ENCODE data around the gene ADAM10.

The ADAM10 gene

DNA sequence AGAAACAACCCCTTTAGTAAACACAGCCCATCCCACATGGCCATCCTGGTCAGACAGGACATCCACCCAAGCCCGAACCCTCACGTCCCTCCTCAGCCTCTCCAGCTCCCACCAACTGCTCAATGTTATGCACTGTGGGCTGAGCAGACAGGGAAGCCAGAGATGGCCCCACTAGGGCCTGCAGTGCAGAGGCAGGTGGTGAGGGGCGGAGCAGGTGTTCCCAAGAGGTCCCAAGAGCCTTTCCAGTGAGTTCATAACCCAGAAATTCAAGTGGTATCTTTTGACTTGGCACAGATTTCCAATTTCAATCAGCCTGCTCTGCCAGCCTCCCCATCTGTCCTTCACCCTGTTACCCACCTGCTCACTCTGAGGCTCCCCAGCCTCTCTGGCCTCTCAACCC is 187.4 kb downstream of the ADAM10 start (continued):
- TF ChIP-seq, protein P1, sequence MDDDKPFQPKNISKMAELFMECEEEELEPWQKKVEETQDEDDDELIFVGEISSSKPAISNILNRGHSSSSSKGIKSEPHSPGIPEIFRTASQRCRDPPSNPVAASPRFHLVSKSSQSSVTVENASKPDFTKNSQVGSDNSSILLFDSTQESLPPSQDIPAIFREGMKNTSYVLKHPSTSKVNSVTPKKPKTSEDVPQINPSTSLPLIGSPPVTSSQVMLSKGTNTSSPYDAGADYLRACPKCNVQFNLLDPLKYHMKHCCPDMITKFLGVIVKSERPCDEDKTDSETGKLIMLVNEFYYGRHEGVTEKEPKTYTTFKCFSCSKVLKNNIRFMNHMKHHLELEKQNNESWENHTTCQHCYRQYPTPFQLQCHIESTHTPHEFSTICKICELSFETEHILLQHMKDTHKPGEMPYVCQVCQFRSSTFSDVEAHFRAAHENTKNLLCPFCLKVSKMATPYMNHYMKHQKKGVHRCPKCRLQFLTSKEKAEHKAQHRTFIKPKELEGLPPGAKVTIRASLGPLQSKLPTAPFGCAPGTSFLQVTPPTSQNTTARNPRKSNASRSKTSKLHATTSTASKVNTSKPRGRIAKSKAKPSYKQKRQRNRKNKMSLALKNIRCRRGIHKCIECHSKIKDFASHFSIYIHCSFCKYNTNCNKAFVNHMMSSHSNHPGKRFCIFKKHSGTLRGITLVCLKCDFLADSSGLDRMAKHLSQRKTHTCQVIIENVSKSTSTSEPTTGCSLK (tag by site-specific recombination; IDR thresholded peaks at IDR 0.05), result no peak
- TF ChIP-seq ZSCAN30 (tag by site-specific recombination; IDR thresholded peaks at IDR 0.05), result no peak
- TF ChIP-seq, protein P2, sequence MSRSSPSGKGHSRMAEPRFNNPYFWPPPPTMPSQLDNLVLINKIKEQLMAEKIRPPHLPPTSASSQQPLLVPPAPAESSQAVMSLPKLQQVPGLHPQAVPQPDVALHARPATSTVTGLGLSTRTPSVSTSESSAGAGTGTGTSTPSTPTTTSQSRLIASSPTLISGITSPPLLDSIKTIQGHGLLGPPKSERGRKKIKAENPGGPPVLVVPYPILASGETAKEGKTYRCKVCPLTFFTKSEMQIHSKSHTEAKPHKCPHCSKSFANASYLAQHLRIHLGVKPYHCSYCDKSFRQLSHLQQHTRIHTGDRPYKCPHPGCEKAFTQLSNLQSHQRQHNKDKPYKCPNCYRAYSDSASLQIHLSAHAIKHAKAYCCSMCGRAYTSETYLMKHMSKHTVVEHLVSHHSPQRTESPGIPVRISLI (tag by site-specific recombination; IDR thresholded peaks at IDR 0.05), result no peak
- TF ChIP-seq, protein P3, sequence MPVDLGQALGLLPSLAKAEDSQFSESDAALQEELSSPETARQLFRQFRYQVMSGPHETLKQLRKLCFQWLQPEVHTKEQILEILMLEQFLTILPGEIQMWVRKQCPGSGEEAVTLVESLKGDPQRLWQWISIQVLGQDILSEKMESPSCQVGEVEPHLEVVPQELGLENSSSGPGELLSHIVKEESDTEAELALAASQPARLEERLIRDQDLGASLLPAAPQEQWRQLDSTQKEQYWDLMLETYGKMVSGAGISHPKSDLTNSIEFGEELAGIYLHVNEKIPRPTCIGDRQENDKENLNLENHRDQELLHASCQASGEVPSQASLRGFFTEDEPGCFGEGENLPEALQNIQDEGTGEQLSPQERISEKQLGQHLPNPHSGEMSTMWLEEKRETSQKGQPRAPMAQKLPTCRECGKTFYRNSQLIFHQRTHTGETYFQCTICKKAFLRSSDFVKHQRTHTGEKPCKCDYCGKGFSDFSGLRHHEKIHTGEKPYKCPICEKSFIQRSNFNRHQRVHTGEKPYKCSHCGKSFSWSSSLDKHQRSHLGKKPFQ (tag by site-specific recombination; IDR thresholded peaks at IDR 0.05), result no peak
- TF ChIP-seq, protein P4, sequence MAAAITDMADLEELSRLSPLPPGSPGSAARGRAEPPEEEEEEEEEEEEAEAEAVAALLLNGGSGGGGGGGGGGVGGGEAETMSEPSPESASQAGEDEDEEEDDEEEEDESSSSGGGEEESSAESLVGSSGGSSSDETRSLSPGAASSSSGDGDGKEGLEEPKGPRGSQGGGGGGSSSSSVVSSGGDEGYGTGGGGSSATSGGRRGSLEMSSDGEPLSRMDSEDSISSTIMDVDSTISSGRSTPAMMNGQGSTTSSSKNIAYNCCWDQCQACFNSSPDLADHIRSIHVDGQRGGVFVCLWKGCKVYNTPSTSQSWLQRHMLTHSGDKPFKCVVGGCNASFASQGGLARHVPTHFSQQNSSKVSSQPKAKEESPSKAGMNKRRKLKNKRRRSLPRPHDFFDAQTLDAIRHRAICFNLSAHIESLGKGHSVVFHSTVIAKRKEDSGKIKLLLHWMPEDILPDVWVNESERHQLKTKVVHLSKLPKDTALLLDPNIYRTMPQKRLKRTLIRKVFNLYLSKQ (tag by site-specific recombination; IDR thresholded peaks at IDR 0.05; ENCODE audit: borderline replicate concordance), result no peak

DNA sequence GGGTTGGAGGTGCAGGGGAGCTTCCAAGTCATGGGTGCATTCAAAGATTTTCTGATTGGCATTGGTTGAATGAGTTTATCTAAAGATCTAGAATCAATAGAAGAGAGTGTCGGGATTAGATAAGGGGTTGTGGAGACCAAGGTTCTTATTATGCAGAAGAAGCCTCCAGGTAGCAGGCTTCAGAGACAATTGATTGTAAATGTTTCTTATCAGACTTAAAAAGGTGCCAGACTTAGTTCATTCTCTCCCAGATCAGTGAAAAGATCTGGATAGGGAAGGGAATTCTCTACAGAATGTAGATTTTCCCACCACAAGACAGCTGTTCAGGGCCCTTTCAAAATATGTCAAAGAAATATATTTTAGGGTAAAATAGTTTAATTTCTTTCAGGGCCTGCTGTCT is 188.2 kb downstream of the ADAM10 start:
- ChIA-PET POLR2A (no interaction called here), CTCF (no interaction called here)
- Histone ChIP-seq H3K36me3 (ENCODE audit: control insufficient read depth in 2 of 2, insufficient read depth in 1 of 2, low read length in 2 of 2) (no peaks in the 10 kb centered on the region), H3K4me3 (ENCODE audit: low read depth, low read length) (no peak overlapping the region), H3K4me1 (ENCODE audit: control insufficient read depth, insufficient read depth, low read length) (no peaks in the 10 kb centered on the region), H3K27ac (ENCODE audit: extremely low read depth, low read depth, low read length) (no peak overlapping the region), H3K9me3 (ENCODE audit: control insufficient read depth, insufficient read depth, low read depth, low read length) (no peaks in the 10 kb centered on the region)
- no peak for TF ChIP-seq ZNF529 (tag by site-specific recombination; IDR thresholded peaks at IDR 0.05; ENCODE audit: insufficient replicate concordance)
- no peak for TF ChIP-seq ZNF19 (tag by site-specific recombination; IDR thresholded peaks at IDR 0.05; ENCODE audit: low read depth)
- no peak for TF ChIP-seq ZBTB48 (tag by site-specific recombination; IDR thresholded peaks at IDR 0.05)
- TF ChIP-seq, protein P2 (tag by site-specific recombination; IDR thresholded peaks at IDR 0.05), result no peak
- no peak for TF ChIP-seq ZNF211 (tag by site-specific recombination; IDR thresholded peaks at IDR 0.05; ENCODE audit: low read depth)
- no peak for TF ChIP-seq ZNF221 (tag by site-specific recombination; IDR thresholded peaks at IDR 0.05; ENCODE audit: borderline replicate concordance)
- TF ChIP-seq HOXC10 (CRISPR knock-in tag; IDR thresholded peaks at IDR 0.05), result no peak
- TF ChIP-seq ZFHX2 (tag by site-specific recombination; conservative IDR thresholded peaks at IDR 0.05), result no peak
- TF ChIP-seq ZNF785 (tag by site-specific recombination; IDR thresholded peaks at IDR 0.05), result no peak

DNA sequence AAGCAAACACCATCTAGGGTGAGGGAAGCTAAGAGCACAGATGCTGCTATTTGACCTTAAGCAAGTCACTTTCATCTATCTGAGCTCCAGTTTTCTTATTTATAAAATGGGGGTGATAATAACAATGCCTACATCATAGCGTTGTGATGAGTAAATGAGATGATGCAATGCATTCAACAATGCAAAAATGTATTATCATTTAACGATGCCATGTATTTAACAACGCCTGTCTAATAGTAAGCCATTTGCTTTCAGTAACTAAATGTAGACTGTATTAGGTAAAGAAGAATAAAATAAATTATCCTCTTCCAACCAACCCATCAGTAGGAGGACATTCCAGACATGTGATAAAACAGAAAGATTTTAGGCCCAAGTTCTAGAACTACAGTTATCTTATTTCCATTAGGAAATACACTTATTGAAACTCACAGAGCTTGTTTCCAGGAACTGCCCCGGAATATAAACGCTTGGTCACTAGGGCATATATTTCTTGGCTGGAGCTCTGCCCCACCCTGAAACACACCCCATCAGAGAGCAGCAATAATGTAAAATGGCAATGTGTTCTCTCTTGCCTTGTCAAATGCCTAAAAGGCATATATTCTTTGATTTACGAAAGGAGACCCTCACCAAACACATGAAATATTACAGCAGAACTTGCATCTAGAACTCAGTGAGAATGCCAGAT is 189.5 kb downstream of the ADAM10 start:
- CTCF ChIA-PET, result interaction anchor here (0.6 kb wide), 1 partner anchor 16 kb away, joined by 3 read pairs; no protein-coding TSS in a partner anchor

More for the DNA sequence above, 189.5 kb downstream of the ADAM10 start:
- POLR2A ChIA-PET, result no interaction called here
- Histone ChIP-seq H3K4me1 (ENCODE audit: control insufficient read depth, insufficient read depth, low read length) (no peaks in the 10 kb centered on the region), H3K36me3 (ENCODE audit: control insufficient read depth in 2 of 2, insufficient read depth in 1 of 2, low read length in 2 of 2) (no peaks in the 10 kb centered on the region), H3K9me3 (ENCODE audit: control insufficient read depth, insufficient read depth, low read depth, low read length) (no peaks in the 10 kb centered on the region), H3K4me3 (ENCODE audit: low read depth, low read length) (no peak overlapping the region), H3K27ac (ENCODE audit: extremely low read depth, low read depth, low read length) (no peak overlapping the region)
- TF ChIP-seq ZNF521 (tag by site-specific recombination; IDR thresholded peaks at IDR 0.05), result no peak
- TF ChIP-seq ZNF202 (tag by site-specific recombination; IDR thresholded peaks at IDR 0.05; ENCODE audit: borderline replicate concordance), result no peak
- TF ChIP-seq ZNF24 (tag by site-specific recombination; IDR thresholded peaks at IDR 0.05), result no peak
- no peak for TF ChIP-seq SP7 (tag by site-specific recombination; IDR thresholded peaks at IDR 0.05)

Data from HEK293 (cell line).